Measurements from ENCODE around the gene PTGER4.
"Not testable (repeated sequence)": the region's sequence is repeated elsewhere in the genome, so short reads cannot be mapped to it uniquely, and the experiment has no call there.

GRCh38 chr5:40639531-40639930 is 40.2 kb upstream of the PTGER4 start:
- TF ChIP-seq, protein P1, sequence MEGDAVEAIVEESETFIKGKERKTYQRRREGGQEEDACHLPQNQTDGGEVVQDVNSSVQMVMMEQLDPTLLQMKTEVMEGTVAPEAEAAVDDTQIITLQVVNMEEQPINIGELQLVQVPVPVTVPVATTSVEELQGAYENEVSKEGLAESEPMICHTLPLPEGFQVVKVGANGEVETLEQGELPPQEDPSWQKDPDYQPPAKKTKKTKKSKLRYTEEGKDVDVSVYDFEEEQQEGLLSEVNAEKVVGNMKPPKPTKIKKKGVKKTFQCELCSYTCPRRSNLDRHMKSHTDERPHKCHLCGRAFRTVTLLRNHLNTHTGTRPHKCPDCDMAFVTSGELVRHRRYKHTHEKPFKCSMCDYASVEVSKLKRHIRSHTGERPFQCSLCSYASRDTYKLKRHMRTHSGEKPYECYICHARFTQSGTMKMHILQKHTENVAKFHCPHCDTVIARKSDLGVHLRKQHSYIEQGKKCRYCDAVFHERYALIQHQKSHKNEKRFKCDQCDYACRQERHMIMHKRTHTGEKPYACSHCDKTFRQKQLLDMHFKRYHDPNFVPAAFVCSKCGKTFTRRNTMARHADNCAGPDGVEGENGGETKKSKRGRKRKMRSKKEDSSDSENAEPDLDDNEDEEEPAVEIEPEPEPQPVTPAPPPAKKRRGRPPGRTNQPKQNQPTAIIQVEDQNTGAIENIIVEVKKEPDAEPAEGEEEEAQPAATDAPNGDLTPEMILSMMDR (conservative IDR thresholded peaks at IDR 0.05), result not testable (repeated sequence)
- TF ChIP-seq EZH2 (IDR thresholded peaks at IDR 0.05; ENCODE audit: low read depth), result not testable (repeated sequence)

All from PC-9 (cell line).